HCT116 (cell line): ENCODE results near the gene NHERF1.

Experiments
- EZH2 ChIP-seq: fragments of 200-600 bp; sonication (generic); IDR thresholded peaks from 2 replicates; pipeline ENCODE4 v1.6.1; 2017; ENCODE audit warnings: antibody characterized with exemption, mixed run types
- EZH2phosphoT487 ChIP-seq: fragments of 200-600 bp; IDR thresholded peaks from 2 replicates; pipeline ENCODE4 v1.6.1; 2018; ENCODE audit warnings: antibody characterized with exemption, borderline replicate concordance
- JUND ChIP-seq: IDR thresholded peaks from 2 replicates; pipeline ENCODE4 v1.6.1; 2012
- POLR2A ChIP-seq: IDR thresholded peaks from 2 replicates; pipeline ENCODE4 v1.7.0; 2011; ENCODE audit warnings: borderline replicate concordance; ENCODE audit not compliant: insufficient read depth, insufficient read length; ENCODE audit errors: extremely low read depth
- POLR2AphosphoS5 ChIP-seq: IDR thresholded peaks from 2 replicates; pipeline ENCODE4 v1.6.1; 2011; ENCODE audit warnings: mild to moderate bottlenecking, low read depth, low read length, moderate library complexity
- RAD21 ChIP-seq: IDR thresholded peaks from 2 replicates; pipeline ENCODE4 v1.6.1; 2012; ENCODE audit warnings: low read depth, mild to moderate bottlenecking
- REST ChIP-seq: IDR thresholded peaks from 2 replicates; pipeline ENCODE4 v1.6.1; 2012; ENCODE audit warnings: low read depth
- SP1 ChIP-seq: IDR thresholded peaks from 2 replicates; pipeline ENCODE4 v1.6.1; 2012; ENCODE audit warnings: low read depth
- TCF7L2 ChIP-seq: IDR thresholded peaks from 2 replicates; pipeline ENCODE4 v1.7.0; 2011; ENCODE audit warnings: borderline replicate concordance, inconsistent platforms; ENCODE audit not compliant: insufficient read depth, insufficient read length; ENCODE audit errors: extremely low read depth
- YY1 ChIP-seq: IDR thresholded peaks from 2 replicates; pipeline ENCODE4 v1.6.1; 2011; ENCODE audit warnings: low read length, low read depth, moderate library complexity, mild to moderate bottlenecking; ENCODE audit not compliant: insufficient replicate concordance; ENCODE audit errors: extremely low read depth
- TF ChIP-seq, protein P1 (sequence below), 3 experiments: fragments of 200-600 bp in 1 of 3; sonication (generic) in 1 of 3; IDR thresholded peaks in 2 of 3; conservative IDR thresholded peaks in 1 of 3; 2 replicates each; pipeline ENCODE4 v1.5.1; 2012 to 2017; ENCODE audit warnings: low read depth in 2 of 3, low read length in 2 of 3, antibody characterized with exemption in 1 of 3, borderline replicate concordance in 1 of 3, control low read depth in 1 of 3, mild to moderate bottlenecking in 1 of 3, mixed read lengths in 1 of 3, mixed run types in 1 of 3, moderate library complexity in 1 of 3; ENCODE audit not compliant: insufficient read depth in 1 of 3
- TF ChIP-seq, protein P2 (sequence below): IDR thresholded peaks from 2 replicates; pipeline ENCODE4 v1.6.1; 2012

DNA sequence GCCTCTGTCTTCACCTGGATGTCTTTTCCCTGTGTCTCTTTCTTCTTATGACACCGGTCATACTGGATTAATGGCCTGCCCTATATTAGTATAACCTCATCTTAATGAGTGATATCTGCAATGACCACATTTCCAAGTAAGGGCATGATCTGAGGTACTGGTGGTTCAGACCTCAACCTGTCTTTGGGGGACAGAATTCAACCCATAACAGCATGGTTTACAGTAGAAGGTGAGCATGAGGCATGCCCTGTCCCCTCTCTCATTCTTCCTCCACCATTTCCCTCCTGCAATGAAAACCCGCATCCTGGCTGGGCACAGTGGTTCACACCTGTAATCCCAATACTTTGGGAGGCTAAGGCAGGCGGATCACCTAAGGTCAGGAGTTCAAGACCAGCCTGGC lies 14.2 kb upstream of the NHERF1 start:
- TF ChIP-seq EZH2phosphoT487, result no peak
- TF ChIP-seq, protein P1, sequence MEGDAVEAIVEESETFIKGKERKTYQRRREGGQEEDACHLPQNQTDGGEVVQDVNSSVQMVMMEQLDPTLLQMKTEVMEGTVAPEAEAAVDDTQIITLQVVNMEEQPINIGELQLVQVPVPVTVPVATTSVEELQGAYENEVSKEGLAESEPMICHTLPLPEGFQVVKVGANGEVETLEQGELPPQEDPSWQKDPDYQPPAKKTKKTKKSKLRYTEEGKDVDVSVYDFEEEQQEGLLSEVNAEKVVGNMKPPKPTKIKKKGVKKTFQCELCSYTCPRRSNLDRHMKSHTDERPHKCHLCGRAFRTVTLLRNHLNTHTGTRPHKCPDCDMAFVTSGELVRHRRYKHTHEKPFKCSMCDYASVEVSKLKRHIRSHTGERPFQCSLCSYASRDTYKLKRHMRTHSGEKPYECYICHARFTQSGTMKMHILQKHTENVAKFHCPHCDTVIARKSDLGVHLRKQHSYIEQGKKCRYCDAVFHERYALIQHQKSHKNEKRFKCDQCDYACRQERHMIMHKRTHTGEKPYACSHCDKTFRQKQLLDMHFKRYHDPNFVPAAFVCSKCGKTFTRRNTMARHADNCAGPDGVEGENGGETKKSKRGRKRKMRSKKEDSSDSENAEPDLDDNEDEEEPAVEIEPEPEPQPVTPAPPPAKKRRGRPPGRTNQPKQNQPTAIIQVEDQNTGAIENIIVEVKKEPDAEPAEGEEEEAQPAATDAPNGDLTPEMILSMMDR (IDR thresholded peaks at IDR 0.05 in 2 of 3, conservative IDR thresholded peaks at IDR 0.05 in 1 of 3; ENCODE audit: borderline replicate concordance in 1 of 3, insufficient read depth in 1 of 3, low read depth in 2 of 3, low read length in 2 of 3), result no peak
- no peak for TF ChIP-seq POLR2A
- TF ChIP-seq EZH2, result no peak
- no peak for TF ChIP-seq REST
- TF ChIP-seq, protein P2, sequence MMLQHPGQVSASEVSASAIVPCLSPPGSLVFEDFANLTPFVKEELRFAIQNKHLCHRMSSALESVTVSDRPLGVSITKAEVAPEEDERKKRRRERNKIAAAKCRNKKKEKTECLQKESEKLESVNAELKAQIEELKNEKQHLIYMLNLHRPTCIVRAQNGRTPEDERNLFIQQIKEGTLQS, result no peak
- TF ChIP-seq JUND, result no peak
- no peak for TF ChIP-seq POLR2AphosphoS5
- TF ChIP-seq TCF7L2, result no peak
- no peak for TF ChIP-seq YY1
- no peak for TF ChIP-seq SP1
- no peak for TF ChIP-seq RAD21
